ENCODE measurements around the gene ADGRG3. TPM values are rescaled to one million over a fixed set of nuclear protein-coding genes. Genes with fewer than 3 reads are reported as not detected.

Gene ADGRG3
- polyA plus RNA-seq, 3 donors, result 0.08 to 0.16 TPM; not detected in 1

DNA sequence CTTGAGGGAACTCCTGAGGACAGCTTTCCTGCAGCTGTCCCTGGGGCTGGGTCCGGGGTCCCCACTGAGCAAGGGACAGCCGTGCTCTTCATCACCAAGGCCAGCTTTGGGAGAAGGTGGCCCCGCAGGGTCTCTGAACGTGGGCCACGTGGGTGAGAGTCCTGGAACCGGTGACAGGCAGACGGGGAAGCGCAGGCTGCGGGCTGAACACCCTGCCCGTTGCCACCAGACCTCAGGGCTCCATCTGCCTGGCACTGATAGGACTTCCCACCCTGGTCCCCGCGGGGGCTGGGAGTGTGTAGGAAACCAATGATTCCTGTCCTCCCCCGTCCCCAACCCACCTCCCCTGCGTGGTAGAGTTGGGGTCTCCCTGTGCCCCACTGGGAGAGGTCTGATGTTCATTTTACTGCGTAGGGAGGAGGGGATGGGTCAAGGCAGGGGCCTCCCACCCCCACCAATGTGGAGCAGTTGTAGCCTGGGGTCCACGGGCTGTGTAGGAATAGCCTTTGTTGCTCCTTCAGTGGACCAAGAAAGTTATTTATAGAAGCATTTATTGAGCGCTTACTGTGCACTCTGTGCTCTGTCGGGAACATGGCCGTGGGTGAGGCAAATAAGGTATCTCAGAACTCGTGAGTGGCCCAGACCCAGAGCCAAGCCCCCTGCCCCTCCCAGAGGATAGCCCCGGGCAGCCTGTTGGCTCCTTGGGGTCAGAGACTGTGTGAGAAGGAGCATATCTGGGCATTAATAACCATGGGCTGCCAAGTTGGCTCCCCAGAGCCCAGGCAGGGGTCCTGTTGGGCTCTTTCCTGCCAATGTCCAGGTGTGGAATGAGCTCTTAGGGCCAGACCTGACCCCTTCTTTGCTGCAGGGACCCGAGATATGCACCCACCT lies 38.3 kb upstream of the ADGRG3 start:
- no peak for DNase-seq (ENCODE audit: low read depth in 3 of 3, low spot score in 2 of 3)

DNA sequence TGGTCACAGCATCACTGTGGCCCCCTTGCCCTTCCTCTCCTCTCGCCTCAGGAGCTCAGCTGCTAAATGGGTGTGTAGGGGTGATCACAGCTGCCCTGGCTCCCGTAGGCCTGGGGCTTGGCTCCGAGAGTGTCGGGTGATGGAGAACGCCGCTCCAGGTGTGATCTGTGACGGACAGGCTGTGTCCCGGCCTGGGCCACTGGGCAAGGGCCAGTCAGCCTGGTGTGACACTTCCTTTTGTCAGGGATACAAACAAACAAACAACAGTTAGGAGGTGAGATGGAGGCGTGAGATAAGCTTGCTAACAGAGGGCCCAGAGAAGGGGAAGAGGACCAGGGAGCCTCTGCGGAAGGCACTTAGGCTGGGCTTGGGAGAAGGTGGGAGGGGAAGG lies 37.7 kb upstream of the ADGRG3 start:
- DNase-seq (ENCODE audit: low read depth in 3 of 3, low spot score in 2 of 3), result no peak

DNA sequence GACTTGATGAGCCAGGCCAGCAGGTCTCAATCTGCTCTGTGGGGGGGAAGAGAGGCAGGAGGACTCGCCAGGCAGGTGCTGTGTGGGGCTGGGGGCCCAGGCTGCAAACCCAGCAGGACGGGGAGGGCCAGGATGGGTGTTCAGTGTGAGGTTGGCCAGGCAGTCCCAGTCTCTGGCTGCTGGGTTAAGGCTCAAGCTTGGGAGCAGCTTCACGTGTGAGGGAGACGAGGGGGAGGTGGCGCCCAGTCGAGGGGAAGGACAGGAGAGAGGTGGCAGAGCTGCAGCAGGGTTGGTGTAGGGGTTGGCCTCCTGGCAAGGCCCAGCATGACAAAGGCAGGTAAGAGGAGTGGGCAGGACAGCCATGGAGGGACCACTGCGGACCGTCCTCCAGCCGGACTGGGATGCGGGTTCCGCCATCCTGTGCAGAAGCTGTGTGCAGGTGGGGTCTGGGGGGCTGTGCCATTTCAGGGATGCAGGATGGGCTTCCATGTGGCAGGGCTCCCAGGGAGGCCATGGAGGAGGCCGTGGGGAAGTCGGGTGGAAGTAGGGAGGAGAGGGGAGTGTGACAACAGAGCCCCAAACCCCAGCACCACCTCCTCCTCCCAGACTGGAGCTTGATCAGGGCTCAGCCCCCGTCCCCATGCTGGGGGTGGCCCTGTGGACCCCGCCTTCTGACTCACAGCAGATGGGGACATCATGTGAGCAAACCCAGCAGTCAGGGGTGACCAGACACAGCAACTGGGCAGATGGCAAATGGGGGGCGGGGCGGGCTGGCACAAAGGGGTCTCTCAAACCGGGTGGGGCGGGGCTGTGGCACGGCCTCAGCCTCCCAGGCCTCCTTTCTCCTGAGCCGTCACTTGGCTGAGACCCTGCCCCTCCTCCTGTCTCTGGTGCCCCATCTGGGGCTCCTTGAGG lies 36.9 kb upstream of the ADGRG3 start:
- DNase-seq (ENCODE audit: low read depth in 3 of 3, low spot score in 2 of 3), result no peak

DNA sequence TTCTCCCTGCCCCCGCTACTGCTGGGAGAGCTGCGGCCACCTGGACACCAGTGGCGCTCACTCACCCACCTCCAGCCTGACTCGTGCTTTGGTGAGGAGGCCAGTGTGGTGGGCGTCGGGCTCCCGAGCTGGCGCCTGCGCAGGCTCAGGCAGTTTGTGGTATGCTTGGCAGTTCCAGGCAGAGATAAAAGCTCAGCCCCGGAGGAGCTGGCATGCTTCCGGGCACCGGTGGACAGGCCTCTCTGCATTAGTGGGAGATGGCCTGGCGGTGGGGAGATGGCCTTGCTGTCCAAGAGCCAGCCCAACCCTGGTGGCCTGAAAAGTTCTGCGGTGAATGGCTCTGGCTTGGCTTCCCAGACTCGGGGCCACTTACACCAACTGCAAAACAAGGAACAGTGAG lies 35.5 kb upstream of the ADGRG3 start:
- DNase-seq (ENCODE audit: low read depth in 3 of 3, low spot score in 2 of 3), result no peak

DNA sequence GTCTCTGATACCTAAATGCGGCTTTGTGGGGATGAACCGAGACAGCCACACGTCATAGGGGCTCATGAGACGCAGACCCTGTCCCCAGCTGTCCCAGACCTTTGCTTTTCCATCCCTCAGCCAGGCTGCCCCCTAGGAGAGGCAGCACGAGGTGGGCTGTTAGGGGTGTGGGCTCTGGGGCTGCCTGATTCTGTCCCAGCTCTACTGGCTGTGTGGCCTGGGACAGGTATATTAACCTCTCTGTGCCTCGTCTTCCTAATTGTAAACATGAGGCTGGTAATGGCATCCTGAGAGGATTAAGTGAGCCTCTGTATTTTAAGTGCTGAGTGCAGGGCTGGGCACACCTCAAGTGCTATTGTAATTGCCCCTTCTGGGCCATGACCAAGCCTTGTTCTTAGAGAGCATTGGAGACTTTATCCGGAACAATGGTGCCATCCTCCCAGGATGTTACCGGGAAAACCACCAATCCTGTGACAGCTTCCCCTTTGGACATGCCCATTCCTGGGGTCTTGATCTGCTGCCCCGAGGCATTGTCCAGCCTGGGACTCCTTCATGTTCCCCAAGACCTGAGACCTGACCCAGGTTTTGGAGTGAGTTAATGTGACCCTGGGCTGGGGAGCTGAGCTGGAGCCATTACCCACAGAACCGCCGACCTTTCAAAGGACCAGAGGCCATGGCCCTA lies 34.6 kb upstream of the ADGRG3 start:
- no peak for DNase-seq (ENCODE audit: low read depth in 3 of 3, low spot score in 2 of 3)

DNA sequence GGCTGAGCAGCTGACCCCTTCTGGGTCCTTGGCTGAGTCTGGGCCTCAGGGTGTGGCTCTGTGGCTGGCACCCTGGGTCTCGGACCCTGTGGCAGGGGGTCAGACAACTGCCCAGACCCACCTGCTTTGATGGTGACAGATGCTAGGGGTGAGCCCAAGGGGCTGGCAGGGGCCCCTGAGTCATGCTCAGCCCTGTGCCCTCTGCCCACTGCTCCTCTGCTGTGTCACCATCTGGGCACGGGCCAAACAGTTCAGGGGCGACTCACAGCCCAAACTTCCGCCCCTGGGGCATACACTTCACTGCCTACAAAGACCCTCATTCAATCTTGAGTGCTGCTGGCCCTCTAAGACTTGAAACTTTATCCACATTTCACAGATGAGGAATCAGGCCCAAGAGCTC lies 33.9 kb upstream of the ADGRG3 start:
- DNase-seq (ENCODE audit: low read depth in 3 of 3, low spot score in 2 of 3), result no peak

DNA sequence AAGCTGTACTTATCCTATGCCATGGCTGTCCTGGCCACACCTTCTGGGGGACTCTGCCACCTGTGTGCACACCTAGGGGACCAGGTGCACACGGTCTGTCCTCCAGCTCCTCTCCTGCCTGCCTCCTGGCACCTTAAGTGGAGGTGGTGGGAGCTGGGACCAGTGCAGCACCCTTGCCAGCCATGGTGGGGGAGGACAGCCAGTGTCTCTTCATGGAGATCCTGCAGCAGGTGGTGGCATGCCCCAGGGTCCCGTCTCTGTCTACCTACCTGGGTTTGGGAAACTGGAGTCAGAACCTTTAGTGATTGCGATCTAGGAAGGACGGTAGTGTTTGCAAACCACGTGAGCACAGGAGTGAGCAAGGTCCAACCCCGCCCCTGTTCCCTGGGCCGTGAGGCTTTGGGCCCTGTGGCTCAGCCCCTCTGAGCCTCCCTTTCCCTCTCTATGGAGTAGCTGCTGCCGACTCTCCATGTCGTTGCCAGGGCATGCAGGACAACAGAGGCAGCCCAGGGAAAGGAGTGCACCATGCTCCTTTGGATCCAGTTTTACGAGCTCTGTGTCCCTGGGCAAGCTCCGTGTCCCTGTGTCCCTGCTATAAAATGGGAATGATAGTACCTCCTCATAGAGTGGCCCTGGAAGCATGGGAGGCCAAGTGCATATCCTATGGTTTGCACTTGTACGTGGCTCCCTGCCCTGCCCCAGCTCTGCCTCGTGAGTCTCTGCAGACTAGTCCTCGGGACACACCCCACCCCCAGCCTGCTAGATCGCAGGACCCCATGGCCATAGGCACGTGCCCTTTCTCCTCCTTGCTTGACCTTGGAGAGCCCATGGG lies 32.6 kb upstream of the ADGRG3 start:
- no peak for DNase-seq (ENCODE audit: low read depth in 3 of 3, low spot score in 2 of 3)

DNA sequence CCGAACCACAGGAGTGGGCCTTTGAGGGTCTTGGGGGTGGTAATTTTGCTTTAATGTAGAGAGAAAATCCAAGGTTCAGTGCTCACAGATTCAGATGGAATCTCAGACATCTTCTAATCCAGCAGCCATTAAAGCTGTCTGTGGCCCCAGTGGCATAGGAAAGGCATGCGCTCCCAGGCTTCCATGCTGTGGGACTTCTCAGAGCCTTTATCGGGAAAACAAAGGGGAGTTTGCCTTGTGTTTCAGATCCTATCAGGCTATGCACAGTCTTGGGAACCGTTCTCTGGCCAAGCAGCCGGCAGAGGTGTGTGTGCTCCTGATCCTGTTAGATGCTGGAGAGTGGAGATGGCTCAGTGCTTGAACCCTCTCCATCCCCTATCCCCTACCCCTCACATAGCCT lies 31.9 kb upstream of the ADGRG3 start:
- no peak for DNase-seq (ENCODE audit: low read depth in 3 of 3, low spot score in 2 of 3)

DNA sequence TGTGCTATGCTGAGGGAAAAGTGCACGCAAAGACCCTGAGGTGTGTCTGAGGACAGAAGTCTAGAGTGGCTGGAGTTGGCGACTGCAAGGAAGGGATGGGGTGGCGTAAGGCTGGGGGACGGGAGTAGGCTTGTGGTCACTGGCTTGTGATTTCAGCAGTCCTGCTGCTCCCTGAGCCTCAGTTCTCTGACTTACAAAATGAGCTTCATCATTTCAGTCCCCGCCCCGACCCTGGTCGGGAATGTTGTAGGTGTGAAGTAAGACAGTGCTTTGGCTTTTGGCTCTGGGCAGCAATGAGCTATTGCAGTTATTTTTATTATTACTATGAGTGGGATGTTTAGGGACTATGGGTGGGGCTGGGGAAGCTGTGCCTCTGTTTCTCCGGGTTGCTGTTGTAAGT lies 31.1 kb upstream of the ADGRG3 start:
- no peak for DNase-seq (ENCODE audit: low read depth in 3 of 3, low spot score in 2 of 3)

DNA sequence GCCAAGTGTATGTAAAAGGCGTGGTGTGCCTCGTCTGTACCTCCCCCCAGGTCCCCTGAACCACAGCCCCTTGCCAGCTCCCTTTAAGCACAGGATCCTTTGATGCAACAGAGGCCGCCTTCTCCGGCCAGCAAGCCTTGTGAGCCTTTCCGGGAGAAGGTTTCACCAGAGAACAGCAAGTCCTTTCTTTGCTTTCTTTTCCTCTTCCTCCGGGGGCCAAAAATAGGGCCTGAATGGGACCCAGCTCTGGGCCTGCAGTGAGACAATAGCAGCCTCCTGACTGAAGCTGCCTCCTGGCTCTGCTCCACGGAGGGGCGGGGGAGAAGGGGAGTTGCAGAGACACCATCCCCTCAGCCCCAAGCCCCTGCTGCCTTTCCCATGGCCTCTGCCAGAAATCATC lies 30.7 kb upstream of the ADGRG3 start:
- no peak for DNase-seq (ENCODE audit: low read depth in 3 of 3, low spot score in 2 of 3)

DNA sequence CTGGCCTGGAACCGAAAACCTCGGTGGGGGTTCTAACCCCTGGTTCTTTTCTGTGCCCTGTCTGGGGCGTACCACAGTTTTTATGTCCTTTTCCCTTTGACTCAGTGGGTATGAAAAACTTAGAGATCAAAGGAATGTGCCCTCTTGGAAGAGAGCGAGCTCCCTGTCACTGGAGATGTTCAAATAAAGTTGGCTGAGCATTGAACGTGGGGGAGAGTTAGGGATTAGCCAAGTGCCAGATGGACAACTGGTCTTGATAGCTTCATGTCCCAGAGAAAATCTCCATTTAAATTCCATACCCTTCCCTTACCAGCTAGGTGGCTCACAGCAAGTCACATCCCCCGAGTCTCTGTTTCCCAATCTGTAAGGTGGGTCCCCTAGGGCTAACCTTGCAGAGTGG lies 30.1 kb upstream of the ADGRG3 start:
- DNase-seq (ENCODE audit: low read depth in 3 of 3, low spot score in 2 of 3), result no peak

DNA sequence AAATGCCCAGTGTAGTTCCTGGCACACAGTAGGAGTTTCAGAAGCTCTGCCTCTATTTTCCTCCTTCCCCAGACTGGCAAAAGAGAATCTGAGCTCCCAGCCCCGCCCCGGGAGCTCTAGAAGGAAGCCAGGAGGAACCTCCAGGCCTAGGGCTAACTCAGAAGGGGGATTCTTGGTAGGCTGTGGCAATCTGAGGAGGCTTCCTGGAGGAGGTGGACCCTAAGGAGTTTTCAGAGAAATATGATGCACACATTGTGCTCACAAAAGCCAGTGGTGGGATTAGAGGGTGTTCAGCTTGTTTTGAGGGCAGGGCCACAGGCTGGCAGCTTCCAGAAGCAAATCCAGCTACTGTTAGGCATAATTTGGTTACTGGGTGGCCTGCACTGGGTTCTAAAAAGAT lies 29.7 kb upstream of the ADGRG3 start:
- DNase-seq (ENCODE audit: low read depth in 3 of 3, low spot score in 2 of 3), result no peak

DNA sequence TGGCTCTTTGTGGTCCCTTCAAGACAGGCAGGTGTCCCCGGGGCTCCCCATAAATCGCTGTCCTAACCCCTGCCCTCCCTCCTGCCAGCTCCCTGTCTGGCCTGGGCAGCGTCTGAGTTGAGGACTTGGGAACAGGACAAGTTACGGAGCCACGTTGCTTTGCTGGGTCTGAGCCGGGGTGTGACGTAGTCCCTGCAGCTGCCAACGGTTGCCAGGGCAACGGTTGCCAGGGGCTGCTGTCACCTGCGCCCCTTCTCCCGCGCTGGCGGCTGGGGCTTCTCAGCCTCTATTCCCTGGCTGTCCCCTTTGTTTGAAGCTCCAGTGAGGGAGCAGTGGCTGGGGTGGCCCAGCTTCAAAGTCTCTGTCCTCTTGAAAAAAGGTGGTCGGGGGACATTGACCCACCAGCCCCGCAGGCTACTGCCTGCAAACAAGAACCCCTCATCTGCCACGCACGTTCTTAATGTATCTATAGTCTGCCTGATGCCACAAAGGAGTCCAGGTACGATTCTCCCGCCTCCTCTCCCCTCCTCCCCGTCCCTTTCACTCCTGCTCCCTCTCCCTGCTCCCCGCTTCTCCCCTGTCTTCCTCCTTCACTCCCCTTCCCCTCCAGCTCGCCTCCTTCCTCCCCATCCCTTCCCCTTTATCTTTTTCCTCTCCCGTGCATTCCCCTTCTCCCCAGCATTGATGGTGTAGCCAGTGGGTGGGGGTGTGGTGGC lies 28.8 kb upstream of the ADGRG3 start:
- peak in 1 of 3 donors; percentile 71 for DNase-seq (ENCODE audit: low read depth in 3 of 3, low spot score in 2 of 3)

DNA sequence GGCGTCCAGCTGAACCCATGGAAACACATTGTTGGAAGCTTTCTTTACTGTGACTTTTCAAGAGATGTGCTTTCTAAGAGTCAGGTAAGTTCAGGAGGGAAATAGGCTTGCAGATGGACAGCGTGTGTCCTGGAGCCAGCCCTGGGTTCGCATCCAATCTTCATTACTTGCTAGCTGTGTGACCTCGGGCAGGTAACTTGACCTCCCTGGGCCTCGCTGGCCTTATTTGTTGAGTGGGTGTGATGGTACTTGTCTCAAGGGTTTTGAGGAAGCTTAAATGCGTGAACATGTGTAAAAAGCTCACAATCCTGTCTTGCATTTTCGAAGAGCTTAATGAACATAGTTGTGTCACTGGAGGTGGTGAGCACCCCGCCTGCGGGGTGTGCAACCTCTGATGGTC lies 27.9 kb upstream of the ADGRG3 start:
- no peak for DNase-seq (ENCODE audit: low read depth in 3 of 3, low spot score in 2 of 3)

DNA sequence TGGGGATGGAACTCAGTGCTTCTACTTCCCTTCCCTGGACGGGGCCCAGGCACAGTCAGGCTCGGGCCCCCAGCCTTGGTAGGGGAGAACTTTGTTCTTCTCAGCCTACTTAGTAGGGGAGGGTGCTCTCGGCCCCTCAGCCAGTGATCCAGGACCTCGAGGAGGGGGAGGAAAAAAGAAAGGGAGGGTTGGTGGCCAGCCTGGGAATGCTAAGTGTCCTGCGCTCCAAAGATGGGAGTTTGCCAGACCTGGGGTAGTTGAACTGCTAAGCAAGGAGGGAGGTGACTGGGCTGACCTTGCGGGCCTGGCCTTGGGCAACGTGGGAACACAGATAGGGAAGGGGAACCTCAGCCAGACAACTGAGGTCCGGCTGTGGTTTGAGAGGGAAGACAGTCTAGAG lies 27.5 kb upstream of the ADGRG3 start:
- DNase-seq (ENCODE audit: low read depth in 3 of 3, low spot score in 2 of 3), result no peak

DNA sequence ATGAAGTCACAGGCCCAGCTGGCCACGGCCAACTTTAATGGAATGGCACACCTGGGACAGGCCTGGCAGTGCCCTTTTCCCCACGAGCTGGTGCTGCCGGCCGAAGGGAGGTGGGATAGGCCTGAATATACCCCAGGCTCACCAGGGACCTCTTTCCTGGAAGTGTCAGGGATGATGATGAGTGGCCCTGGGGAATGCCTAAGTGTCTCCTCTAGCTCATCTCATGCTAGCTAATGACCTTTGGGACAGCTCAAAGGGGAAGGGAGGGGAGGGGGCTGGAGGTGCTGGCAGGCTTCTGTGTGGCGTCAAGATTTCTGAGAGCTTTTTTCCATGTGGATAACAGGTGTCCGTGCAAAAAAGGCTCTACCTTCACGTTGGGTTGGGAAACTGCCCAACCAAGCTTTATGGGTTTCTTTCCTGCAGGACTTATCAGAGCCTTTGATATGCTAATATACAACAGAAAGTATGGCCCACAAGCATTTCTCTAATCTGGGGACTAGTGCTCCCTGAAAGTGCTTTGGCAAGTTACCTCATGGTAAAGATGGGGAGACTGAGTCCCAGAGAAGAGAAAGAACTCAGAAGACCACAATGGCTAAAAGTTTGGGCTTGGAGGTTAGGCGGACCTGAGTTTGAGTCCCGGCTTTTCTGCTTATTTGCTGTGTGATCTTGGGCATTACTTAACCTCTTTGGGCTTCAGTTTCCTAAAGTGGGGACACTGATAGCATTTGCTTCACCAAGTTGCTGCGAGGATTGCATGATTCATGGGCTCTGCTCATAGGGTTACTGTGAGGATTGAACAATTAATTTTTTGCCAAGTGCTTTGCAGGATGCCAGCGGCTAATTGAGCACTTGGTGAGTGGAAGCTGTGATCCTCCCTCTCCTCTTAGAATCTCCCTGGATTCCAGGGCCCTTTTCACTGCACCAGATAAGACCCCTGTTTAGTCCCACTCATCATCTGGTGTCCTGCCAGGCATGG lies 25.7 kb upstream of the ADGRG3 start:
- no peak for DNase-seq (ENCODE audit: low read depth in 3 of 3, low spot score in 2 of 3)

DNA sequence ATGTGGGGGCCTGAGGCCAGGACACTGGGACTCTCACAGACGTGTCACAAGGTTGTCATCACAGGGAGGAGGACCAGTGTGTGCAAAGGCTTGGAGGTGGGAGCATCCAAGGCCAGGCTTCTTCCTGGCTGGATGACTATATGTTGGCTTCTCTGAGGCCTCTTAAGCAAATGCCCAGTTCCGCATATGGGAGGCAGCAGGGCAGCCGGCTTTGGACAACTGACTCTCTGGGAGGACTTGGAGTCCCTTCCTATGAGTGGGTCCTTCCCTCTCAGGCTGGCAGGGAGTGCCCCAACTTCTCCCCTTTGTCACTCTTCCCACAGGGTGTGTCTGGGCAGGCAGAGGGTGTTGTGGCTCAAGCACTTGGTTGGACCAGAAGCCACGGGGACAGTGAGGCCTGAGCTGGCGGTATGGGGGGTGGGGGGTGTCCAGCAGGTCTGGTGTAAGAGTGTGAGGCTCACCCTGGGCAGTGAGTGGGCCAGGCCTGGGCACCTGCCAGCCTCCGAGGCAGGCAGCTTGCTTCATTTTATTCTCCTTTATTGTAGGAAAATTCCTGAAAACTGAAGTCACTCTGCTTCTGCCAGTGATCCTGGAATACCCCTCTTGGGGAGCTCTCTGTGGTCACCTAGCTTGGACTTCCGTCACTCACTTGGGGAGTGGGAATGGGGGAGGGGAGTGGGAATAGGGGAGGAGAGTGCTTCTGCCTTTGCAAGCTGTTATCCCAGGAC lies 24.8 kb upstream of the ADGRG3 start:
- DNase-seq (ENCODE audit: low read depth in 3 of 3, low spot score in 2 of 3), result no peak

DNA sequence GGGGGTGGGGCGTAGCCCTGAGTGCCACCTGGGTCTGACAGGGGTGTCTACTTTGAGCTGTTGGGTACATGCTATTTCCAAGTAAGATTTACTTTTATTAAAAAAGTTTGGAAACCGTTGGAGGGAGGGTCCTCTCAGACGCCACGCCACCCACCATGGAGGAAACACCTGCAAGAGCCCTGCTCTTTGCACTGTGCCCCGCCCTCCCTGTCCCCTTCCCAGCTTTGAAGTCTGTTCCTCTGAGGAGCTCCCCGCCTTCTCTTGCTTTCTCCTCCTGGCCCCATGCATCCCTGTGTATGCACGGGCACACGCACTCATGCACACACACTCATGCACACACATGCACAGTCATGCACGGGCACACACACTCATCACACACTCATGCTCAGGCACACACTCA lies 24.2 kb upstream of the ADGRG3 start:
- DNase-seq (ENCODE audit: low read depth in 3 of 3, low spot score in 2 of 3), result no peak
